ENCODE measurements around the gene MED13L. TPM values are rescaled to one million over a fixed set of nuclear protein-coding genes. Genes with fewer than 3 reads are reported as not detected.

MED13L gene
- total RNA-seq, 1 donor from 2014 or later = 147 TPM

DNA sequence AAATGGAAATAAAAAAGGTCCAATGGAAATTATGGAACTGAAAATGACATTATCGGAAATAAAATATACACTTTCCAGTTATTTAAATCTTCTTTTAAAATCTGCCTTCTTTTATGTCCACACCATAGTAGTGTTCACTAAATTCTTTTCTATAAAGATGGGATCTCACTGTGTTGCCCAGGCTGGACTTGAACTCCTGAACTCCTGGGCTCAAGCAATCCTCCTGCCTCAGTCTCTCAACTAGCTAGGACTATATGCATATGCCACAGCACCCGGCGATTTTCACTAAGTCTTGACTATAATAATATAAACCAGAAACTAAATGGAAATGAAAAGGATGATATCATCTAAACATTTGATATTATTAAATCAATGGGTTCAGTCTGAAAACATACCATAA is 188.4 kb downstream of the MED13L start:
- Histone ChIP-seq H3K4me3 (no peak overlapping the region), H3K36me3 (no peaks in the 10 kb centered on the region), H3K27me3 (no peaks in the 10 kb centered on the region), H3K4me1 (peaks cover 3% of the 10 kb centered on the region), H3K27ac (no peak overlapping the region), H3K9me3 (no peaks in the 10 kb centered on the region)
- DNase-seq = no peak
- intact Hi-C loops (cut with DNase I) = no loop called here
- TF ChIP-seq, protein P1, sequence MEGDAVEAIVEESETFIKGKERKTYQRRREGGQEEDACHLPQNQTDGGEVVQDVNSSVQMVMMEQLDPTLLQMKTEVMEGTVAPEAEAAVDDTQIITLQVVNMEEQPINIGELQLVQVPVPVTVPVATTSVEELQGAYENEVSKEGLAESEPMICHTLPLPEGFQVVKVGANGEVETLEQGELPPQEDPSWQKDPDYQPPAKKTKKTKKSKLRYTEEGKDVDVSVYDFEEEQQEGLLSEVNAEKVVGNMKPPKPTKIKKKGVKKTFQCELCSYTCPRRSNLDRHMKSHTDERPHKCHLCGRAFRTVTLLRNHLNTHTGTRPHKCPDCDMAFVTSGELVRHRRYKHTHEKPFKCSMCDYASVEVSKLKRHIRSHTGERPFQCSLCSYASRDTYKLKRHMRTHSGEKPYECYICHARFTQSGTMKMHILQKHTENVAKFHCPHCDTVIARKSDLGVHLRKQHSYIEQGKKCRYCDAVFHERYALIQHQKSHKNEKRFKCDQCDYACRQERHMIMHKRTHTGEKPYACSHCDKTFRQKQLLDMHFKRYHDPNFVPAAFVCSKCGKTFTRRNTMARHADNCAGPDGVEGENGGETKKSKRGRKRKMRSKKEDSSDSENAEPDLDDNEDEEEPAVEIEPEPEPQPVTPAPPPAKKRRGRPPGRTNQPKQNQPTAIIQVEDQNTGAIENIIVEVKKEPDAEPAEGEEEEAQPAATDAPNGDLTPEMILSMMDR (IDR thresholded peaks at IDR 0.05) = no peak
- no peak for ATAC-seq

DNA sequence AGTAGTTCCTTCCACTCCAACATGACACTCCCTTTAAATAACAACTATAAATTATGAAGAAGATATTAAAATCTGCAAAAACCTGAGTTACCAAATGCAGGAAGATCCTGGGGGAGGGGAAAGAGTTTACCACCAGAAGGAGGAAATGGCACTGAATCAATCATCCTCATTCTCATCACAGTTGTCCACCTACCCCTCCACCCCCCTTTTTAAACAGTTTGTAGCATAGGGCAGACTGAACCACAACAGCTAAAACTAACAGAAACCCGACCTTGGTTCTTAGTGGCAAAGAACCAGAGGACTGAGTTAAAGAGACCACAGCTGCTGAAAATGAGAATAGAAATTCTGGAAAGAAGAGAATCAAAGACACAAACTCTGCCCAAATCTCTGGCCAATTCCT is 189.5 kb downstream of the MED13L start:
- TF ChIP-seq, protein P1 (IDR thresholded peaks at IDR 0.05) = no peak
- DNase-seq (no peak), ATAC-seq (no peak)
- no peak overlapping the region for H3K4me3 ChIP-seq
- H3K4me1 ChIP-seq = peaks cover 3% of the 10 kb centered on the region
- intact Hi-C loops (cut with DNase I) = no loop called here
- H3K27me3 ChIP-seq = no peaks in the 10 kb centered on the region
- no peaks in the 10 kb centered on the region for H3K36me3 ChIP-seq
- no peak overlapping the region for H3K27ac ChIP-seq
- H3K9me3 ChIP-seq = no peaks in the 10 kb centered on the region

DNA sequence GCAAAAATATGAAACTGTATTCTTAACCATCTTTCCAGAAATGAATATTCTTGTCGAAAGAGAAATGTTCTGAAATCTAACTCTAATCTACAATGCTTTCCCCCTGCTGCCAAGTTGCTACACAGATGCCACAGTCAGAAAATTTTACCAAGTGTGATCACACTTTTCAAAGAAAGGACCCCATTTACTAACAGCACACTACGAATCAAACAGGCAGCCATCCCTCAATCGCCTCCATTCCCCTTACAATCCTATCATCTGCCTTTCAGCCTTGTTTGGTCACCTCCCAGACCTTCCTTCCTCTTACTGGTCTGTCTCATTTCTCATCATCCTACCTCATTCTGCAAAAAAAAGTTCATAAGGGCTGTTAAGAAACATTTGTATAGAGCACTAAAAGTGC is 190.1 kb downstream of the MED13L start:
- ATAC-seq = no peak
- H3K9me3 ChIP-seq = no peaks in the 10 kb centered on the region
- H3K27ac ChIP-seq = no peak overlapping the region
- no peaks in the 10 kb centered on the region for H3K27me3 ChIP-seq
- no peak for DNase-seq
- TF ChIP-seq, protein P1 (IDR thresholded peaks at IDR 0.05) = no peak
- no peaks in the 10 kb centered on the region for H3K36me3 ChIP-seq
- peaks cover 3% of the 10 kb centered on the region for H3K4me1 ChIP-seq
- intact Hi-C loops (cut with DNase I) = no loop called here
- no peak overlapping the region for H3K4me3 ChIP-seq

DNA sequence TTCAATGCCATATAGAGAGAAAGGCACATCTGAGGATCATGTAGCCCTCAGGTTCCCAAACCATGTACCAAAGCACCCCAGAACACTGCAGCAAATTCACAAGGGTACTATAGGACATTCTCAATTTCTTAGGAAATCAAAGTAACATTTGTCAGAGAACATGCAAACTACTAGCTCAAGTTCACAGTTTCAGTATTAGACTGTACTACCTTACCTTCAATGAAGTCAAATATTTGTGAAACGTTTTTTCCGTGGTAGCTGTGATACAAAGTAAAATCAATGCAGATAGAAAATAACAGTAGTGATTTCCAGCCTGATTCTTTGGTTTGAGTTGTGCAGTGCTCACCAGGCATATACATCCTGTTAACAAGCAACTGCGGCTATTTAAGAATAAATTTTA is 197.1 kb downstream of the MED13L start:
- Histone ChIP-seq H3K36me3 (no peaks in the 10 kb centered on the region), H3K9me3 (no peaks in the 10 kb centered on the region), H3K4me1 (peaks cover 3% of the 10 kb centered on the region), H3K27ac (no peak overlapping the region), H3K27me3 (no peaks in the 10 kb centered on the region), H3K4me3 (no peak overlapping the region)
- ATAC-seq = no peak
- intact Hi-C loops (cut with DNase I) = no loop called here
- DNase-seq = no peak
- TF ChIP-seq, protein P1 (IDR thresholded peaks at IDR 0.05) = no peak

DNA sequence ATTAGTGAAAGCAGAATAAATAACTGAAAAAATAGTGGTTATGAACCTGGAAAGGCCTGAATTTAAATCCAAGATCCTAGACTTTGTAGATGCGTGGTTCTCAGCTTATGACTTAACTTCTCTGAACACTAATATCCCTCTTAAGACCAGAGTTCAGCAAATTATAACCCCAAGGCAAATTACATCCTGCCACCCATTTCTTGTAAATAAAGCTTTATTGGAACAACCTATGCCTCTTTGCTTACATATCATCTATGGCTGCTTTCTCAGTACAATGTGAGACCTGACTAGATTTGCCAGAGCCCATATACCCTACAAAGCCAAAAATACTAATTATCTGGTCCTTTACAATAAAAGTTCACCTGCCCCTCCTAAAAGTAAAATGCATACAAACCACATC is 199.1 kb downstream of the MED13L start:
- Histone ChIP-seq H3K4me1 (peaks cover 3% of the 10 kb centered on the region), H3K27ac (no peak overlapping the region), H3K4me3 (no peak overlapping the region), H3K36me3 (no peaks in the 10 kb centered on the region), H3K27me3 (no peaks in the 10 kb centered on the region), H3K9me3 (no peaks in the 10 kb centered on the region)
- TF ChIP-seq, protein P1 (IDR thresholded peaks at IDR 0.05) = no peak
- DNase-seq = no peak
- ATAC-seq = no peak
- intact Hi-C loops (cut with DNase I) = no loop called here

DNA sequence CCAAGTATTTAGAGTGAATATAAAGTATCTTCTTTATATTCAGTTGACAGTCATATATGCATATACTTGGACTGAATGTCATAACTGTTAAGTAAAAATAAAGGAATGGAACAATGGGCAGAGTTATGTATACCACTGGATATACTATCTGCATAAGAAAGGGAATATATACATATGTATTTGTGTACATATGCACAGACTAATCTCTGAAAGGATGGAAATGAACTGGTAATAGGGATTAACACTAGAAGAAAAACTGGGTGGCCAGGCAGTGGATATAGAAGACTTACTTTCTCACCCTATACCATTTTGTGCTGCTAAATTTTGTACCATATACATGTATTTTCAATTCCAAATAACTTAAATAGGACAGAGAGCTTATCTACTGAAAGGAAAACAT is 200.1 kb downstream of the MED13L start:
- Histone ChIP-seq H3K4me1 (peaks cover 3% of the 10 kb centered on the region), H3K9me3 (no peaks in the 10 kb centered on the region), H3K4me3 (no peak overlapping the region), H3K36me3 (no peaks in the 10 kb centered on the region), H3K27me3 (no peaks in the 10 kb centered on the region), H3K27ac (no peak overlapping the region)
- intact Hi-C loops (cut with DNase I) = no loop called here
- TF ChIP-seq, protein P1 (IDR thresholded peaks at IDR 0.05) = no peak
- DNase-seq (no peak), ATAC-seq (no peak)
